GM19240 (cell line): ENCODE data around the gene TMEM39A.

Experiments used
- DNase-seq: peaks from one replicate; pipeline ENCODE4 v3.0.0; 2011; ENCODE audit warnings: low spot score; ENCODE audit not compliant: insufficient read length

TMEM39A gene

GRCh38 chr3:119456469-119456868, 6.9 kb downstream of the TMEM39A start:
- DNase-seq: no peak

- DNase-seq: no peak
These were observed 9.6 kb downstream of the TMEM39A start for GRCh38 chr3:119453822-119454221.

- DNase-seq: no peak
These were observed 18.8 kb downstream of the TMEM39A start for GRCh38 chr3:119444590-119444989.

GRCh38 chr3:119443179-119443578, 20.2 kb downstream of the TMEM39A start:
- DNase-seq: no peak

GRCh38 chr3:119437691-119438258, 25.6 kb downstream of the TMEM39A start:
- DNase-seq: no peak

GRCh38 chr3:119436977-119437376, 26.4 kb downstream of the TMEM39A start:
- DNase-seq: no peak

- no peak for DNase-seq
These were observed 28.7 kb downstream of the TMEM39A start for GRCh38 chr3:119434703-119435102.

- no peak for DNase-seq
These were observed 29.6 kb downstream of the TMEM39A start for GRCh38 chr3:119433613-119434325.

GRCh38 chr3:119428538-119428937, 34.9 kb downstream of the TMEM39A start:
- no peak for DNase-seq

GRCh38 chr3:119427669-119428068, 35.7 kb downstream of the TMEM39A start:
- no peak for DNase-seq

- no peak for DNase-seq
These were observed 43.2 kb downstream of the TMEM39A start for GRCh38 chr3:119420196-119420595.

GRCh38 chr3:119418641-119419040, 44.8 kb downstream of the TMEM39A start:
- no peak for DNase-seq

GRCh38 chr3:119417771-119418512, 45.5 kb downstream of the TMEM39A start:
- no peak for DNase-seq

- no peak for DNase-seq
These were observed 46.5 kb downstream of the TMEM39A start for GRCh38 chr3:119416873-119417272.

- no peak for DNase-seq
These were observed 49.7 kb downstream of the TMEM39A start for GRCh38 chr3:119413603-119414280.

GRCh38 chr3:119409844-119410243, 53.6 kb downstream of the TMEM39A start:
- no peak for DNase-seq

- no peak for DNase-seq
These were observed 55.0 kb downstream of the TMEM39A start for GRCh38 chr3:119408243-119408950.

GRCh38 chr3:119405315-119405714, 58.1 kb downstream of the TMEM39A start:
- no peak for DNase-seq

- DNase-seq: no peak
These were observed 60.2 kb downstream of the TMEM39A start for GRCh38 chr3:119403201-119403600.

GRCh38 chr3:119402791-119403190, 60.6 kb downstream of the TMEM39A start:
- DNase-seq: no peak
